Ascending aorta (tissue), 2 donors: ENCODE data around the gene HDHD3. TPM values are rescaled to one million over a fixed set of nuclear protein-coding genes. Genes with fewer than 3 reads are reported as not detected.

Experiments
- DNase-seq, 2 donors: peaks; one replicate each; pipeline ENCODE4 v3.0.0-alpha.2; 2019; ENCODE audit warnings: low spot score in 2 of 2
- H3K27ac ChIP-seq, 2 donors: fragments of 200-600 bp; sonication (generic); one replicate each; pipeline ENCODE4 v1.5.1; 2016 to 2017; ENCODE audit warnings: mild to moderate bottlenecking in 1 of 2
- H3K27me3 ChIP-seq: fragments of 200-600 bp; sonication (generic); one replicate; pipeline ENCODE4 v1.5.1; 2017
- H3K36me3 ChIP-seq, 2 donors: fragments of 200-600 bp; sonication (generic); one replicate each; pipeline ENCODE4 v1.5.1; 2016
- H3K4me1 ChIP-seq, 2 donors: fragments of 200-600 bp; sonication (generic); one replicate each; pipeline ENCODE4 v1.5.1; 2016 to 2017; ENCODE audit warnings: mild to moderate bottlenecking in 1 of 2
- H3K4me3 ChIP-seq, 2 donors: fragments of 200-600 bp; sonication (generic); one replicate each; pipeline ENCODE4 v1.5.1; 2016 to 2017; ENCODE audit warnings: mild to moderate bottlenecking in 1 of 2
- H3K9me3 ChIP-seq, 2 donors: fragments of 200-600 bp; sonication (generic); one replicate each; pipeline ENCODE4 v1.5.1; 2016
- CTCF ChIP-seq, 3 experiments: fragments of 200-600 bp in 2 of 3; fragments of 450-650 bp in 1 of 3; sonication (generic) in 2 of 3; IDR thresholded peaks; one replicate each; pipeline ENCODE4 v1.5.1; 2016 to 2019; ENCODE audit warnings: antibody characterized with exemption in 3 of 3, mild to moderate bottlenecking in 1 of 3, moderate library complexity in 1 of 3
- intact Hi-C: fragments of 100-400 bp; cut with DNase I; formaldehyde crosslinking; loops from one replicate; pipeline ENCODE4 v1.15.1; 2023
- total RNA-seq: library from RNA; depleted of rRNA; stranded (reverse); fragments of >200 nt; gene quantifications from one replicate; pipeline ENCODE4 v1.1.0, GENCODE V29; 2016

The HDHD3 gene
- total RNA-seq, 1 donor from 2014 or later = 16.5 TPM

- no peaks in the 10 kb centered on the region for H3K36me3 ChIP-seq
- peak in 1 of 2 donors; percentile 7 for DNase-seq
- no peak for TF ChIP-seq CTCF (IDR thresholded peaks at IDR 0.05)
- no peak overlapping the region for H3K4me3 ChIP-seq
- H3K27ac ChIP-seq = no peak overlapping the region
- intact Hi-C loops = no loop called here
- H3K9me3 ChIP-seq = no peaks in the 10 kb centered on the region
- peaks cover 5% of the 10 kb centered on the region for H3K27me3 ChIP-seq
- H3K4me1 ChIP-seq = peaks cover 0 to 5% of the 10 kb centered on the region in 2 donors
These were observed 24.4 kb downstream of the HDHD3 start for GRCh38 chr9:113352411-113352810.

GRCh38 chr9:113352006-113352405 is 24.8 kb downstream of the HDHD3 start:
- intact Hi-C loops = no loop called here
- Histone ChIP-seq H3K4me3 (no peak overlapping the region), H3K36me3 (no peaks in the 10 kb centered on the region), H3K9me3 (no peaks in the 10 kb centered on the region), H3K27me3 (peaks cover 5% of the 10 kb centered on the region), H3K27ac (no peak overlapping the region), H3K4me1 (peaks cover 0 to 5% of the 10 kb centered on the region in 2 donors)
- no peak for TF ChIP-seq CTCF (IDR thresholded peaks at IDR 0.05)
- DNase-seq = peak in 1 of 2 donors; percentile 4

GRCh38 chr9:113350937-113351336 is 25.8 kb downstream of the HDHD3 start:
- H3K4me3 ChIP-seq = no peak overlapping the region
- DNase-seq = peak in 1 of 2 donors; percentile 59
- H3K36me3 ChIP-seq = no peaks in the 10 kb centered on the region
- peaks cover 5% of the 10 kb centered on the region for H3K27me3 ChIP-seq
- intact Hi-C loops = no loop called here
- TF ChIP-seq CTCF (IDR thresholded peaks at IDR 0.05) = no peak
- H3K9me3 ChIP-seq = no peaks in the 10 kb centered on the region
- no peak overlapping the region for H3K27ac ChIP-seq
- H3K4me1 ChIP-seq = peaks cover 0 to 5% of the 10 kb centered on the region in 2 donors

- intact Hi-C loops = no loop called here
- no peak overlapping the region for H3K27ac ChIP-seq
- no peak for DNase-seq
These were observed 26.6 kb downstream of the HDHD3 start for GRCh38 chr9:113350107-113350661.

GRCh38 chr9:113349445-113350094 is 27.2 kb downstream of the HDHD3 start, which contains the start of gene BSPRY:
BSPRY (plus strand) TSS chr9:113349541; CDS start chr9:113349580, 39 bp downstream.
- Histone ChIP-seq H3K27ac (no peak within 1 kb of the TSS), H3K27me3 (peaks cover 5% of the 10 kb centered on the region), H3K4me1 (peaks cover 0 to 5% of the 10 kb centered on the region in 2 donors), H3K4me3 (peak within 1 kb of the TSS; percentile 46 to 63), H3K36me3 (no peaks in the 10 kb centered on the region), H3K9me3 (no peaks in the 10 kb centered on the region)
- TF ChIP-seq CTCF (IDR thresholded peaks at IDR 0.05) = no peak
- intact Hi-C loops = no loop called here
- no peak for DNase-seq

More at GRCh38 chr9:113350107-113350661, 26.6 kb downstream of the HDHD3 start:
- no peak for TF ChIP-seq CTCF (IDR thresholded peaks at IDR 0.05)
- H3K36me3 ChIP-seq = no peaks in the 10 kb centered on the region
- peak overlapping the region; percentile 46 to 63 for H3K4me3 ChIP-seq
- peaks cover 0 to 5% of the 10 kb centered on the region in 2 donors for H3K4me1 ChIP-seq
- no peaks in the 10 kb centered on the region for H3K9me3 ChIP-seq
- H3K27me3 ChIP-seq = peaks cover 5% of the 10 kb centered on the region
